GM18526 (cell line): ENCODE results near the gene PLPP3.

Experiments
- POLR2A ChIP-seq: IDR thresholded peaks from 3 replicates; pipeline ENCODE4 v1.6.1; 2011; ENCODE audit not compliant: insufficient read length; ENCODE audit errors: extremely low read depth

The PLPP3 gene

GRCh38 chr1:56481140-56481694, 98.1 kb downstream of the PLPP3 start:
- TF ChIP-seq POLR2A, result no peak

- no peak for TF ChIP-seq POLR2A
Observed at GRCh38 chr1:56478734-56479133, 100.6 kb downstream of the PLPP3 start.

GRCh38 chr1:56477164-56478111, 101.9 kb downstream of the PLPP3 start:
- no peak for TF ChIP-seq POLR2A

- TF ChIP-seq POLR2A, result no peak
Observed at GRCh38 chr1:56473582-56474270, 105.6 kb downstream of the PLPP3 start.

GRCh38 chr1:56472860-56473259, 106.5 kb downstream of the PLPP3 start:
- no peak for TF ChIP-seq POLR2A

GRCh38 chr1:56469640-56470371, 109.6 kb downstream of the PLPP3 start:
- TF ChIP-seq POLR2A, result no peak

- TF ChIP-seq POLR2A, result no peak
Observed at GRCh38 chr1:56468518-56468917, 110.8 kb downstream of the PLPP3 start.

GRCh38 chr1:56466538-56466937, 112.8 kb downstream of the PLPP3 start:
- TF ChIP-seq POLR2A, result no peak

GRCh38 chr1:56464294-56464693, 115.1 kb downstream of the PLPP3 start:
- TF ChIP-seq POLR2A, result no peak

GRCh38 chr1:56463376-56463775, 116.0 kb downstream of the PLPP3 start:
- TF ChIP-seq POLR2A, result no peak

GRCh38 chr1:56462209-56462608, 117.2 kb downstream of the PLPP3 start:
- no peak for TF ChIP-seq POLR2A

GRCh38 chr1:56461158-56462127, 117.9 kb downstream of the PLPP3 start:
- no peak for TF ChIP-seq POLR2A

- no peak for TF ChIP-seq POLR2A
Observed at GRCh38 chr1:56459260-56459659, 120.1 kb downstream of the PLPP3 start.

- no peak for TF ChIP-seq POLR2A
Observed at GRCh38 chr1:56457756-56458375, 121.5 kb downstream of the PLPP3 start.
